OCI-LY3 (cell line): ENCODE results near the gene SLC24A1.

Experiments
- H2AFZ ChIP-seq: fragments of 200-600, 300-600 bp; shearing (Covaris generic); 2 replicates; pipeline ENCODE4 v1.6.0; 2014; ENCODE audit warnings: antibody characterized with exemption, low read depth, low read length
- H3K27ac ChIP-seq: fragments of 200-600, 300-600 bp; sonication (generic); 2 replicates; pipeline ENCODE4 v1.5.1; 2014; ENCODE audit warnings: mild to moderate bottlenecking, low read length, moderate library complexity, mixed read lengths
- H3K27me3 ChIP-seq: fragments of 200-600, 300-600 bp; sonication (generic); 2 replicates; pipeline ENCODE4 v1.6.1; 2014; ENCODE audit warnings: low read depth, low read length, mixed read lengths
- H3K36me3 ChIP-seq: fragments of 200-600, 300-600 bp; sonication (generic); replicated peaks from 2 replicates; pipeline ENCODE3; 2014; ENCODE audit warnings: low read depth, low read length, mixed read lengths
- H3K4me1 ChIP-seq: fragments of 300-600, 200-600 bp; sonication (generic); 2 replicates; pipeline ENCODE4 v1.6.1; 2014; ENCODE audit warnings: low read length, mixed read lengths
- H3K4me2 ChIP-seq: fragments of 200-600, 300-600 bp; sonication (generic); 2 replicates; pipeline ENCODE4 v1.6.1; 2014; ENCODE audit warnings: low read length, mixed read lengths
- H3K4me3 ChIP-seq: fragments of 300-600, 200-600 bp; sonication (generic); 2 replicates; pipeline ENCODE4 v1.5.1; 2014; ENCODE audit warnings: antibody characterized with exemption, mild to moderate bottlenecking, low read length, moderate library complexity
- H3K79me2 ChIP-seq: fragments of 300-600, 200-600 bp; shearing (Covaris generic); 2 replicates; pipeline ENCODE4 v1.6.1; 2014; ENCODE audit warnings: mild to moderate bottlenecking, low read length, mixed read lengths
- H3K9ac ChIP-seq: fragments of 300-600, 200-600 bp; shearing (Covaris generic); 2 replicates; pipeline ENCODE4 v1.6.0; 2014; ENCODE audit warnings: mild to moderate bottlenecking, low read length, moderate library complexity
- H3K9me3 ChIP-seq: fragments of 200-600, 300-600 bp; shearing (Covaris generic); 2 replicates; pipeline ENCODE4 v1.6.1; 2014; ENCODE audit warnings: low read length, mixed read lengths; ENCODE audit not compliant: insufficient read depth
- H4K20me1 ChIP-seq: fragments of 200-600, 300-600 bp; sonication (generic); 2 replicates; pipeline ENCODE4 v1.6.1; 2016; ENCODE audit warnings: low read length, mixed read lengths; ENCODE audit not compliant: insufficient read depth
- CTCF ChIP-seq: fragments of 200-600, 300-600 bp; sonication (generic); IDR thresholded peaks from 2 replicates; pipeline ENCODE4 v1.5.1; 2014; ENCODE audit warnings: antibody characterized with exemption, low read length, low read depth
- EZH2phosphoT487 ChIP-seq: fragments of 200-600 bp; shearing (Covaris generic); IDR thresholded peaks from 2 replicates; pipeline ENCODE4 v1.6.1; 2018; ENCODE audit warnings: antibody characterized with exemption, mixed run types, low read depth

Gene SLC24A1

GRCh38 chr15:65577129-65577996, 44.4 kb upstream of the SLC24A1 start:
- 0 out of 2 replicates have a peak, but pooled peaks cover 4% of the 10 kb centered on the region for H4K20me1 ChIP-seq
- H3K79me2 ChIP-seq: no peaks in the 10 kb centered on the region
- no peak overlapping the region for H3K4me2 ChIP-seq
- H3K9ac ChIP-seq: no peak overlapping the region
- peaks cover under 1% of the 10 kb centered on the region; the same call in 1 of the 2 replicates for H3K4me1 ChIP-seq
- H3K9me3 ChIP-seq: no peaks in the 10 kb centered on the region
- no peaks in the 10 kb centered on the region for H3K27me3 ChIP-seq
- H3K27ac ChIP-seq: no peak overlapping the region
- TF ChIP-seq CTCF: no peak
- no peak for TF ChIP-seq EZH2phosphoT487
- H2AFZ ChIP-seq: no peak overlapping the region
- no peak overlapping the region for H3K4me3 ChIP-seq
- H3K36me3 ChIP-seq: peaks cover 52% of the 10 kb centered on the region

GRCh38 chr15:65578904-65579728, 42.6 kb upstream of the SLC24A1 start:
- no peak overlapping the region for H3K27ac ChIP-seq
- H3K4me2 ChIP-seq: no peak overlapping the region
- H2AFZ ChIP-seq: no peak overlapping the region
- no peaks in the 10 kb centered on the region for H3K27me3 ChIP-seq
- H3K9ac ChIP-seq: no peak overlapping the region
- no peak overlapping the region for H3K4me3 ChIP-seq
- H3K4me1 ChIP-seq: no peaks in the 10 kb centered on the region
- TF ChIP-seq EZH2phosphoT487: no peak
- 0 out of 2 replicates have a peak, but pooled peaks cover 4% of the 10 kb centered on the region for H4K20me1 ChIP-seq
- no peaks in the 10 kb centered on the region for H3K9me3 ChIP-seq
- H3K79me2 ChIP-seq: no peaks in the 10 kb centered on the region
- peaks cover 59% of the 10 kb centered on the region for H3K36me3 ChIP-seq

GRCh38 chr15:65579762-65580161, 42.0 kb upstream of the SLC24A1 start:
- peaks cover 64% of the 10 kb centered on the region for H3K36me3 ChIP-seq
- H3K79me2 ChIP-seq: no peaks in the 10 kb centered on the region
- H3K27me3 ChIP-seq: no peaks in the 10 kb centered on the region
- no peak overlapping the region for H3K9ac ChIP-seq
- TF ChIP-seq CTCF: no peak
- no peak for TF ChIP-seq EZH2phosphoT487
- H4K20me1 ChIP-seq: 0 out of 2 replicates have a peak, but pooled peaks cover 4% of the 10 kb centered on the region
- H3K4me2 ChIP-seq: no peak overlapping the region
- no peaks in the 10 kb centered on the region for H3K9me3 ChIP-seq
- no peak overlapping the region for H3K4me3 ChIP-seq
- no peaks in the 10 kb centered on the region for H3K4me1 ChIP-seq
- no peak overlapping the region for H2AFZ ChIP-seq
- no peak overlapping the region for H3K27ac ChIP-seq

GRCh38 chr15:65580287-65580686, 41.5 kb upstream of the SLC24A1 start:
- no peak overlapping the region for H3K27ac ChIP-seq
- peaks cover 64% of the 10 kb centered on the region for H3K36me3 ChIP-seq
- TF ChIP-seq CTCF (no peak), EZH2phosphoT487 (no peak)

More at GRCh38 chr15:65580287-65580686, 41.5 kb upstream of the SLC24A1 start:
- Histone ChIP-seq H4K20me1 (0 out of 2 replicates have a peak, but pooled peaks cover 4% of the 10 kb centered on the region), H3K27me3 (no peaks in the 10 kb centered on the region), H3K4me3 (no peak overlapping the region), H3K9me3 (no peaks in the 10 kb centered on the region), H2AFZ (no peak overlapping the region), H3K4me1 (no peaks in the 10 kb centered on the region), H3K9ac (no peak overlapping the region), H3K4me2 (no peak overlapping the region), H3K79me2 (no peaks in the 10 kb centered on the region)
